ENCODE results near the gene PSD4. TPM values are rescaled to one million over a fixed set of nuclear protein-coding genes. Genes with fewer than 3 reads are reported as not detected.

PSD4 gene
- polyA plus RNA-seq, 1 donor from 2014 or later: 0.67 TPM

DNA sequence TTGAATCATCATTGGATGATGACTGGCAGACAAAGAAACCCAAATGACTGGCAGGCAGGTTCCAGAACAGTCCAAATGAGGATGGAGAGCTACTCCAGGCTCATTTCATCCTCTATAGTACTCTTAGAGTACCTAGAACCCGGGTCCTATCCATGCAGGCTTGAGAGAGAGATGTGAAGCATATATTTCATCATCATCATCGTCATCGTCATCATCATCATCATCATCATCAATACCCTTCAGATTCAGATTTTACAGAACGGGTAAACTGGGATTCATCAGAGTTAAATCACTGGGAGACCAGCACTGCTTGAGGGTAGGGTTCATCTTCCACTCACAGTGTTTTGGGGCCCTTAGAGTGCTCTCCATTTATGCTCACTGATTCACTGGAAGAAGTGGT, 52.7 kb downstream of the PSD4 start:
- no peak overlapping the region for H2AFZ ChIP-seq (ENCODE audit: low read depth, low read length)
- H3K9me3 ChIP-seq (ENCODE audit: low read length): no peaks in the 10 kb centered on the region
- no peak overlapping the region for H3K4me2 ChIP-seq (ENCODE audit: low read length)
- H3K27ac ChIP-seq (ENCODE audit: low read length): no peak overlapping the region
- no peaks in the 10 kb centered on the region for H3K27me3 ChIP-seq (ENCODE audit: insufficient read depth, low read depth, low read length)
- no peak overlapping the region for H3K4me3 ChIP-seq (ENCODE audit: low read length)
- TF ChIP-seq SMC3 (conservative IDR thresholded peaks at IDR 0.05; ENCODE audit: poor library complexity) (no peak), EP300 (conservative IDR thresholded peaks at IDR 0.05; ENCODE audit: poor library complexity, severe bottlenecking) (no peak), TAF1 (IDR thresholded peaks at IDR 0.05; ENCODE audit: low read depth) (no peak), MXI1 (conservative IDR thresholded peaks at IDR 0.05; ENCODE audit: poor library complexity, severe bottlenecking) (no peak), RAD21 (conservative IDR thresholded peaks at IDR 0.05) (no peak), EZH2 (IDR thresholded peaks at IDR 0.05; ENCODE audit: borderline replicate concordance, insufficient read depth, low read length, poor library complexity, severe bottlenecking) (no peak), POLR2AphosphoS5 (IDR thresholded peaks at IDR 0.05) (no peak)
- TF ChIP-seq, protein P1, sequence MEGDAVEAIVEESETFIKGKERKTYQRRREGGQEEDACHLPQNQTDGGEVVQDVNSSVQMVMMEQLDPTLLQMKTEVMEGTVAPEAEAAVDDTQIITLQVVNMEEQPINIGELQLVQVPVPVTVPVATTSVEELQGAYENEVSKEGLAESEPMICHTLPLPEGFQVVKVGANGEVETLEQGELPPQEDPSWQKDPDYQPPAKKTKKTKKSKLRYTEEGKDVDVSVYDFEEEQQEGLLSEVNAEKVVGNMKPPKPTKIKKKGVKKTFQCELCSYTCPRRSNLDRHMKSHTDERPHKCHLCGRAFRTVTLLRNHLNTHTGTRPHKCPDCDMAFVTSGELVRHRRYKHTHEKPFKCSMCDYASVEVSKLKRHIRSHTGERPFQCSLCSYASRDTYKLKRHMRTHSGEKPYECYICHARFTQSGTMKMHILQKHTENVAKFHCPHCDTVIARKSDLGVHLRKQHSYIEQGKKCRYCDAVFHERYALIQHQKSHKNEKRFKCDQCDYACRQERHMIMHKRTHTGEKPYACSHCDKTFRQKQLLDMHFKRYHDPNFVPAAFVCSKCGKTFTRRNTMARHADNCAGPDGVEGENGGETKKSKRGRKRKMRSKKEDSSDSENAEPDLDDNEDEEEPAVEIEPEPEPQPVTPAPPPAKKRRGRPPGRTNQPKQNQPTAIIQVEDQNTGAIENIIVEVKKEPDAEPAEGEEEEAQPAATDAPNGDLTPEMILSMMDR (IDR thresholded peaks at IDR 0.05; ENCODE audit: poor library complexity, severe bottlenecking): no peak
- TF ChIP-seq, protein P2, sequence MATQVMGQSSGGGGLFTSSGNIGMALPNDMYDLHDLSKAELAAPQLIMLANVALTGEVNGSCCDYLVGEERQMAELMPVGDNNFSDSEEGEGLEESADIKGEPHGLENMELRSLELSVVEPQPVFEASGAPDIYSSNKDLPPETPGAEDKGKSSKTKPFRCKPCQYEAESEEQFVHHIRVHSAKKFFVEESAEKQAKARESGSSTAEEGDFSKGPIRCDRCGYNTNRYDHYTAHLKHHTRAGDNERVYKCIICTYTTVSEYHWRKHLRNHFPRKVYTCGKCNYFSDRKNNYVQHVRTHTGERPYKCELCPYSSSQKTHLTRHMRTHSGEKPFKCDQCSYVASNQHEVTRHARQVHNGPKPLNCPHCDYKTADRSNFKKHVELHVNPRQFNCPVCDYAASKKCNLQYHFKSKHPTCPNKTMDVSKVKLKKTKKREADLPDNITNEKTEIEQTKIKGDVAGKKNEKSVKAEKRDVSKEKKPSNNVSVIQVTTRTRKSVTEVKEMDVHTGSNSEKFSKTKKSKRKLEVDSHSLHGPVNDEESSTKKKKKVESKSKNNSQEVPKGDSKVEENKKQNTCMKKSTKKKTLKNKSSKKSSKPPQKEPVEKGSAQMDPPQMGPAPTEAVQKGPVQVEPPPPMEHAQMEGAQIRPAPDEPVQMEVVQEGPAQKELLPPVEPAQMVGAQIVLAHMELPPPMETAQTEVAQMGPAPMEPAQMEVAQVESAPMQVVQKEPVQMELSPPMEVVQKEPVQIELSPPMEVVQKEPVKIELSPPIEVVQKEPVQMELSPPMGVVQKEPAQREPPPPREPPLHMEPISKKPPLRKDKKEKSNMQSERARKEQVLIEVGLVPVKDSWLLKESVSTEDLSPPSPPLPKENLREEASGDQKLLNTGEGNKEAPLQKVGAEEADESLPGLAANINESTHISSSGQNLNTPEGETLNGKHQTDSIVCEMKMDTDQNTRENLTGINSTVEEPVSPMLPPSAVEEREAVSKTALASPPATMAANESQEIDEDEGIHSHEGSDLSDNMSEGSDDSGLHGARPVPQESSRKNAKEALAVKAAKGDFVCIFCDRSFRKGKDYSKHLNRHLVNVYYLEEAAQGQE (IDR thresholded peaks at IDR 0.05; ENCODE audit: borderline replicate concordance): no peak
- no peaks in the 10 kb centered on the region for H3K79me2 ChIP-seq (replicated peaks; ENCODE audit: insufficient read depth, low read length)
- no peaks in the 10 kb centered on the region for H3F3A ChIP-seq (ENCODE audit: insufficient read depth, low read length, poor library complexity, severe bottlenecking)
- no peaks in the 10 kb centered on the region for H3K9me2 ChIP-seq (ENCODE audit: insufficient read depth, low read length)
- no peak overlapping the region for H3K9ac ChIP-seq (ENCODE audit: low read length)
- H3K36me3 ChIP-seq (ENCODE audit: insufficient read depth, low read length): no peaks in the 10 kb centered on the region
- no peaks in the 10 kb centered on the region for H4K20me1 ChIP-seq (ENCODE audit: insufficient read depth)

DNA sequence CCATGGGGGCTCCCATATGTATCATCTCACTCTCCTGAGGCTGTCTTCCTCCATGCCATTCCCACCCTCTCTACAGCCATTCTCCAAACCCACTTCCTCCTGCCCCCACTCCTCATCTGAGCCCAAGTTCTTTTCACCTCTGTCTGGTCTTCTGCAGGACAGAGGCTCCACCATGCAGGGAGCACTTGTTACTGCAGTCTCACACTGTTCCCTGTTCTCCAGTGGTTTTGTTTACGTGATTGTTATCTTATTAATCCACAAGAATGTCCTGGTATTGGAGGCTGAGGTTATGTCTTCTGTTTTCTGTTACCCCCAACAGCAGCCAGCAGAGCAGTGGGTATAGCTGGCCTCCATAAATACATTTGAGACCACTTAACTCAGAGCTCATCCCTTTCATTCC, 53.5 kb downstream of the PSD4 start:
- TF ChIP-seq TAF1 (IDR thresholded peaks at IDR 0.05; ENCODE audit: low read depth) (no peak), POLR2AphosphoS5 (IDR thresholded peaks at IDR 0.05) (no peak), MXI1 (conservative IDR thresholded peaks at IDR 0.05; ENCODE audit: poor library complexity, severe bottlenecking) (no peak), SMC3 (conservative IDR thresholded peaks at IDR 0.05; ENCODE audit: poor library complexity) (no peak), RAD21 (conservative IDR thresholded peaks at IDR 0.05) (no peak), EP300 (conservative IDR thresholded peaks at IDR 0.05; ENCODE audit: poor library complexity, severe bottlenecking) (no peak), EZH2 (IDR thresholded peaks at IDR 0.05; ENCODE audit: borderline replicate concordance, insufficient read depth, low read length, poor library complexity, severe bottlenecking) (no peak)
- TF ChIP-seq, protein P1 (IDR thresholded peaks at IDR 0.05; ENCODE audit: poor library complexity, severe bottlenecking): no peak
- TF ChIP-seq, protein P2 (IDR thresholded peaks at IDR 0.05; ENCODE audit: borderline replicate concordance): no peak
- Histone ChIP-seq H4K20me1 (ENCODE audit: insufficient read depth) (no peaks in the 10 kb centered on the region), H2AFZ (ENCODE audit: low read depth, low read length) (no peak overlapping the region), H3K36me3 (ENCODE audit: insufficient read depth, low read length) (no peaks in the 10 kb centered on the region), H3K4me2 (ENCODE audit: low read length) (no peak overlapping the region), H3F3A (ENCODE audit: insufficient read depth, low read length, poor library complexity, severe bottlenecking) (no peaks in the 10 kb centered on the region), H3K27ac (ENCODE audit: low read length) (no peak overlapping the region), H3K4me3 (ENCODE audit: low read length) (no peak overlapping the region), H3K9ac (ENCODE audit: low read length) (no peak overlapping the region), H3K9me2 (ENCODE audit: insufficient read depth, low read length) (no peaks in the 10 kb centered on the region), H3K9me3 (ENCODE audit: low read length) (no peaks in the 10 kb centered on the region), H3K79me2 (replicated peaks; ENCODE audit: insufficient read depth, low read length) (no peaks in the 10 kb centered on the region), H3K27me3 (ENCODE audit: insufficient read depth, low read depth, low read length) (no peaks in the 10 kb centered on the region)
